M059J (cell line): ENCODE results near the gene TDP2. TPM values are rescaled to one million over a fixed set of nuclear protein-coding genes. Genes with fewer than 3 reads are reported as not detected.

ENCODE experiments used
- DNase-seq: peaks from one replicate; pipeline ENCODE4 v3.0.0-alpha.2; 2012; ENCODE audit warnings: low read depth
- total RNA-seq: library from RNA; depleted of rRNA; stranded (reverse); fragments of >200 nt; shearing (Covaris generic); gene quantifications from 2 replicates; pipeline ENCODE4 v1.2.3, GENCODE V29; 2014; rRNA removed

Gene TDP2
- 29.0 and 51.6 TPM in 2 replicates for total RNA-seq

GRCh38 chr6:24666641-24667377, at the start of gene TDP2, which contains the start of gene ACOT13:
TSS of gene TDP2 (minus strand) at chr6:24666899. CDS start at chr6:24666862, 37 bp downstream.
TSS of gene ACOT13 (plus strand) at chr6:24667077. CDS start at chr6:24667264, 187 bp downstream.
- DNase-seq = peak; percentile 98

DNA sequence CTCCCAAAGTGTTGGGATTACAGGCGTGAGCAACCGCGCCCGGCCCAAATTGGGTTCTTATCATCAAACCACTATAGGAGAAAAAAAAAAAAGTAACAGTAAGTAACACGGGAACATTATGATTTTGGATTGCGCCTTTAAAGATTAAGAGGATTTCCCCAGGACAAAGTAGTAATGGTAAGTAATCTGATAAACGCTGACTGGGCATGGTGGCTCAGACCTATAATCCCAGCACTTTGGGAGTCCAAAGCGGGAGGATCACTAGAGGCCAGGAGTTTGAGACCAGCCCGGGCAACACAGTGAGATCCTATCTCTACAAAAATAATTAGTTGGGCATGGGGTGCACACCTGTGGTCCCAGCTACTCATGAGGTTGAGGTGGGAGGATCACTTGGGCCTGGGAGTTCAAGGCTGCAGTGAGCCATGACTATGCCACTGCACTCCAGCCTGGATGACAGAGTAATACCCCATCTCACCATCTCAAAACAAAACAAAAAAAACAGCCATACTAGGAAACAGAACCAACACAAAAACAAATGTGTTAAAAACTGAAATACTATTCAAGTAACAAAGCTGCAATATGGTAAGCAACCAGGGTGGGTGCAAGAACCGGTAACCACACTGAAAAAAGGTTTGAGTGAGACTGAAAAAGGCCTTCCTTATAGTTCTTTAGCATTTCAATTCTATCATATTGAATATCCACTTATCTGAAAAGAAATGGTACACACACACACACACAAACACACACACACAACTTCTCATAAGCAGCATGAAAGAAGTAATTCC, 44.0 kb upstream of the TDP2 start:
- DNase-seq = no peak

DNA sequence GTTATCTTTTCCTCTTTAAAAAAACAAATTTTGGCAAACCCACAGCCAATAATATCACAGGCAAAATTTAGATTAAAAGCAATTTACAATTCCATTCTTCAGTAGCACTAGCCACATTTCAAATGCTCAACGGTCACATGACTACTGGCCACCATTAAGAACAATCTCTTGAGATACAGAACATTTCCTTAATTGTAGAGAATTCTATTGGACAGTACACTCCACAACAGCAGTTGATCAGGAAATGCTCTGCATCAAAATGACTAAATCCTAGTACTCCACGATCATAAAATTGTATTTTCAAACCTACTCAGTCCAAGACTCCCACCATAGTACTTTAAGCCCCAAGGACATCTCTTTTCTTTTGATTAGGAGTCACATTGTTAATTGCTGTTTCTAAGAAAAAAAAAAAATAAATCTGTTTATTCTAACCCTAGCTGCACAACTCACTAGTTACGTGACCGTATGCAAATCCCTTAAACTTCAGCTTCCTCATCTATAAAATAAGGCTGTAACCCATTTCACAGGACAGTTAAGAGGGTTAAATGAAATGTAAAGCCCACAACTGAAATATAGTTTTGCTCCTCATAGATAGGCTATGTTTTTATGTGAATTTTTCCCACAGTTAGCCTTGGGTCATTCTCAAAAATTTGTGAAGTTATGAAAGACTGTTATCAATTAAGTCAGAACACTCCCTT, 42.5 kb upstream of the TDP2 start:
- no peak for DNase-seq

DNA sequence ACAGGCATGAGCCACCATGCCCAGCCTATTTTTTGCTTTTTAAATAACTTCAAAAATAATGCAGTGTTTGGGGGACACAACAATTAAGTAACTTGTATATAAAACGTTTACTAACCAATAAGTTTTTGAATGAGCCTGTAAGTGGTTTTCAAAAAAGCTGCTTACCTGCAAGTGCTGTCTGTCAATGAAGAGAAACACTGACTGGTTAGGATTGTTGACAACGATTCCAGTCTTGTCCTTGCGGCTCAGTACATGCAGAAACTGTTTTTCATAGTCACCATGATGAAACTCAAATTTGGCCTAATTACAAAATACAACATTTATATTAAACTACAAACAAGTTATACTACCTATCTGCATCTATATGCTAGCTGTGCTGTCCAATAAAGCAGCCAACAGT, 41.9 kb upstream of the TDP2 start:
- DNase-seq = no peak

GRCh38 chr6:24704468-24704867, 37.8 kb upstream of the TDP2 start:
- DNase-seq = no peak

DNA sequence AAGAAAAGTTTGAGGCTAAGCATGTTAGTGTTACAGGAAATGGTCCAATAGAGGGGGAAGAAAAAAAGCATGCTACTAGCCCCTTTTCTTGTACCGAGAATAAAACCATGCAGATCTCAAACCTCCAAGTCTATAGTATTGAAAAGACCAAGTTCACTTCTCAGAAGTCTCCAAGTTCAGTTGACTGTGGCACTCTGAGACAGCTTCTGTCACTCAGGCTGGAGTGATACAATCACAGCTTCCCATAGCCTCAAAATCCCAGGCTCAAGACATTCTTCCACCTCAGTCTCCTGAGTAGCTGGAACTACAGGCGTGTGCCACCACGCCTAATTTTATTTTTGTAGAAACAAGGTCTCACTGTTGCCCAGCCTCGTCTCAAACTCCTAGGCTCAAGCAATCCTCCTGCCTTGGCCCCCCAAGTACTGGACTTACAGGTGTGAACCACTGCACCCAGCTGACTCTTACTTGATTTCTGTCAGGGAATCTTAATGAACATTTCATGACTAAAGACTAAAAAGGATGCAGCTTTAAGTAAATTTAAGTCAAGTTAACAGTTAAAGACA, 36.1 kb upstream of the TDP2 start:
- DNase-seq = no peak

GRCh38 chr6:24699521-24700359, 33.0 kb upstream of the TDP2 start:
- no peak for DNase-seq

DNA sequence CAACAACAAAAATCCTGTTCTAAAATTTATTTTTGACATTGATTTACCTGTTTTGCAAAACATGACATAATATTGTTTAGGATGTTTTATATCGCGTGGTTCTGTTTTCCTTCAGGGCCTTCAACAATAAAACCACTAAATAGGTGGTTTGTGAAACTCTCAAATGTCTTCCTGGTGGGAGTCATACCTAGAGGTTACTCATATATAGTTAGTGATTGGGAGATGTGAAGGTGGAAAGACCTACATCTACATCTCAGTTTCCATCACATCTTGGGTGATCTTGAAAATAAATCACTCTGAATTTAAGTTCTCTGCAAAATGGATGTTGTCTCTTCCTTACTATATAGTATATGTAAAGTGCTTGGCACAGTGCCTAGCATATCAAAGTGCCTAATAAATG, 29.4 kb upstream of the TDP2 start:
- DNase-seq = no peak

- peak; percentile 60 for DNase-seq
Observed at GRCh38 chr6:24695635-24696034, 28.9 kb upstream of the TDP2 start.

- no peak for DNase-seq
Observed at GRCh38 chr6:24694198-24694597, 27.5 kb upstream of the TDP2 start.

DNA sequence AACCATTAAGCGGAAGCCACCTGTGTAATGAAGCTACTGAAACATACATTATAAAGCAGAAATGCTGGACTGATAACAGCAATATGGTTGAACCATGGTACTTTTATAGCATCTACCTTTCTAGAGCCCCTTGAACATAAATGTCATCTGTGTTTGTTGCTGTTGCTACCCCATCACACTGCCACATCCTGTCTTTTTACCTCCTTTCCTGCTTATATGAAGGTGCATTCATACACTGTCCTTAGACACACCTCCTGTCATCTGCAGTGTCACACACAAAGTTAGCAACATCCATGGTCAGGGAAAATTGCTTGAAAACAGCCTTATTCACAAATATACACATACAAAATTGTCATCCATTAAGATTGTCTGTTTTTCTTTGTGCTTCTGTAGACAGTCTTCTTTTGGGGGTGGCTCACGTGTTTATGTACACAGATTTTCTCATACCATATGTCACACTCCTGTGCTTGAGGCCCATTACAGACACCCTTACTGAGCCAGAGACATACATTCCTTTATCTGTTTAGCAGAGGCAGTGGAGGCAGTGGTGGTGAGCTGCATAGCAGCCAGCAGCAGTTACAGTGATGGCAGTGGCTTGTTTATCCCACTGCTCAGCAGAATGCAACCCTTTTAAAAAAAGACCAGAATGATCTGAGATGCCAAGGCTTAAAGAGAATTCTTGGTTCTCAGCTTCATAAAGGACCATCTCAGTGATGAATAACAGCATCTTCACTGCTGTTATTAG, 26.3 kb upstream of the TDP2 start:
- no peak for DNase-seq

DNA sequence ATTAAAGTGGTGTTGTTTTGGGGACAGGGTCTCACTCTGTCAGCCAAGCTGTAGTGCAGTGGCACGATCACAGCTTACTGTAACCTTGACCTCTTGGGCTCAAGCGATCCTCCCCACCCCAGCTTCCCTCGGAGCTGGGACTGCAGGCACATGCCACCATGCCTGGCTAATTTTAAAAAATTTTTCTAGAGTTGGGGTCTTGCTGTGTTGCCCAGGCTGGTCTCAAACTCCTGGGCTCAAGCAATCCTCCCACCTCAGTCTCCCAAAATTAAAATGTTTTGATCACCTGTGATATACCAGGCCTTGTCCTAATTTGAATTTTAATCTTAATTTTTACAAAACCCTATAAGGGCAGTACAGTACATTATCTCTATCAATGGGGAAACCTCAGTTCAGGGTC, 25.7 kb upstream of the TDP2 start:
- no peak for DNase-seq

DNA sequence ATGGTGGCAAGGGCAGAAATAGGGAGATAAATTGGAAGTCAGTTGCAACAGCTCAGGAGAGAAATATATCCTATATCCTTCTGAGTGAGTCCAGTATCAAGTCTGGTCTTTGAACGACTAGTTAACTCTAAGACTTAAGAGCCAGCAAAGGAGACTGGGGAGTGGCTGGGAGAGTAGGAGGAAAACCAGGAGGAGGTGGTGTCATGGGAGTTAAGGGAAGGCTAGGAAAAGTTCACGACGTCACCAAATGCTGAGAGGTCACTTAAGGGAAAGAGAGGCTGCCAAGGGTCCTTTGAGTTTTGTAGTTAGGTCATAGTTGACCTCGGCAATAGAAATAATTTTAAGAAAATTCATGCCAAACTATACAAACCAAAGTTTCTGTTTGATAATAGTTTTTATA, 25.3 kb upstream of the TDP2 start:
- no peak for DNase-seq

DNA sequence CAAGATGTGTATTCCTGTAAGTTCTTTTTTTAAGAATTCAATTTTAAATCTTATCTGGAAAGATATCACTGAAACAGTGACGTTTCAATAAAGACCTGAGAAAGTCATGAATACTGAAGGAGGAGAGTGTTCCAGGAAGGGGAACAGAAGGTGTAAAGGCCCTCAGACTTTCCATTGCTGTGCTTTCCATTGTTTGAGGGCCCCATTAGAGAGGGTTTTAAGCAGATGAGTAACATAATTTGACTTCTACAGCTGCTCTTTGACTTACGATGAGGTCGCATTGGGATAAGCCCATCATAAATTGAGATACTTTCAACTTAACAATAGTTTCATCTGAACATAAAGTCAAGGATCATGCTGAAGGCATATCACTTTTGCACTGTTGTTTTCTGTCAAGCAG, 24.9 kb upstream of the TDP2 start:
- DNase-seq = no peak

GRCh38 chr6:24690593-24690992, 23.9 kb upstream of the TDP2 start:
- DNase-seq = no peak

- DNase-seq = no peak
Observed at GRCh38 chr6:24689964-24690363, 23.3 kb upstream of the TDP2 start.

- no peak for DNase-seq
Observed at GRCh38 chr6:24686946-24687345, 20.2 kb upstream of the TDP2 start.

DNA sequence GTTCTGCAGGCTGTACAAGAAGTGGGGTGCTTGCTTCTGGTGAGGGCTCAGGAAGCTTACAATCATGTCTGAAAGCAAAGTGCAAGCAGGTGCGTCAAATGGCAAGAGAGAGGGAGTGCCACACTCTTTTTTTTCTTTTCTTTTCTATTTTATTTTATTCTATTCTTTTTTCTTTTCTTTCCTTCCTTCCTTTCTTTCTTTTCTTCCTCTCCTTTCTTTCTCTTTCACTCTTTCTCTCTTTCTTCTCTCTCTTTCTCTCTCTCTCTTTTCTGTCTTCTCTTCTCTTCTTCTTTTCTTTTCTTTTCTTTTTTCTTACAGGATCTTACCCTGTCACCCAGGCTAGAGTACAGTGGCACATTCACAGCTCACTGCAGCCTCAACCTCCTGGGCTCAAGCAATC, 19.7 kb upstream of the TDP2 start:
- DNase-seq = no peak

DNA sequence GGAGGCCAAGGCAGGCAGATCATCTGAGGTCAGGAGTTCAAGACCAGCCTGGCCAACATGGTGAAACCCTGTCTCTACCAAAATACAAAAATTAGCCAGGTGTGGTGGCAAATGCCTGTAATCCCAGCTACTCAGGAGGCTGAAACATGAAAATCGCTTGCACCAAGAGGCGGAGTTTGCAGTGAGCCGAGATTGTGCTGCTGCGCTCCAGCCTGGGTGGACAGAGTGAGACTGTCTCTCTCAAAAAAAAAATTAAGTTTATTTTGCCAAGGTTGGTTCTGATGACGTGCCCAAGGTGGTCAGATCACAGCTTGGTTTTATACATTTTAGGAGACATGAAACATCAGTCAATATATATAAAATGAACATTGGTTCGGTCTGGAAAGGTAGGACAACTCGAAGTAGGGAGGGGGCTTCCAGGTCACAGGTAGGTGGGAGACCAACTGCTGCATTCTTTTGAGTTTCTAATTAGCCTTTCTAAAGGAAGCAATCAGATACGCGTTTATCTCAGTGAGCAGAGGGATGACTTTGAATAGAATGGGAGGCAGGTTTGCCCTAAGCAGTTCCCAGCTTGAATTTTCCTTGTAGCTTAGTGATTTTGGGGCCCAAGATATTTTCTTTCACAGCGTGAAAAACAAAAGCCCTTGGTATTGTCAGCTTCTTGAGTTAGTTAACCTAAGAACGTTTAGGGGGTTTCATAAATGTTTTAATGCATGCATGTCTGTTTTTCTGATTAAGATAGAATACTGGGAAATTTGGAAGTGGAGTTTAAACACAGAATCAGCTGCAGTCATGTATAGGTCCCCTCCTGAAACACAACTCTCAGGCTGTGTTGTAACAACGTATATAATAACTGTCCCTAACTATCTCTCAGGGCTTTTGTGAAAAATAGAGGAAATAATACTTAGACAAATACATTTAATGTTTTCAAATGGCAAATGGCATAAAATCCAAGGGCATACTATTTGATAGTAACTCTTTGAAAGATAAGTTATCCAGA, 16.9 kb upstream of the TDP2 start:
- no peak for DNase-seq
